Measurements from ENCODE around the gene GPATCH4. TPM values are rescaled to one million over a fixed set of nuclear protein-coding genes. Genes with fewer than 3 reads are reported as not detected.

The GPATCH4 gene
- total and polyA plus RNA-seq, 4 donors, result 7.6 to 23.6 (median 16.3) TPM

GRCh38 chr1:156600733-156601121, 552 bp downstream of the GPATCH4 start:
- peaks cover 3 to 24% (median 9%) of the 10 kb centered on the region in 4 donors for H3K36me3 ChIP-seq (ENCODE audit: control insufficient read depth in 4 of 4, insufficient read depth in 3 of 4, low read depth in 1 of 4, low read length in 3 of 4)
- TF ChIP-seq HNF4G (IDR thresholded peaks at IDR 0.05) (no peak), FOXA1 (IDR thresholded peaks at IDR 0.05) (no peak), JUND (IDR thresholded peaks at IDR 0.05) (no peak), MAX (IDR thresholded peaks at IDR 0.05) (no peak), HNF4A (conservative IDR thresholded peaks at IDR 0.05) (no peak), EGR1 (IDR thresholded peaks at IDR 0.05; ENCODE audit: low read depth in 2 of 2) (no peak), ZBTB33 (IDR thresholded peaks at IDR 0.05) (no peak), GABPA (IDR thresholded peaks at IDR 0.05 in 1 of 2, conservative IDR thresholded peaks at IDR 0.05 in 1 of 2) (no peak)
- TF ChIP-seq, protein P1, sequence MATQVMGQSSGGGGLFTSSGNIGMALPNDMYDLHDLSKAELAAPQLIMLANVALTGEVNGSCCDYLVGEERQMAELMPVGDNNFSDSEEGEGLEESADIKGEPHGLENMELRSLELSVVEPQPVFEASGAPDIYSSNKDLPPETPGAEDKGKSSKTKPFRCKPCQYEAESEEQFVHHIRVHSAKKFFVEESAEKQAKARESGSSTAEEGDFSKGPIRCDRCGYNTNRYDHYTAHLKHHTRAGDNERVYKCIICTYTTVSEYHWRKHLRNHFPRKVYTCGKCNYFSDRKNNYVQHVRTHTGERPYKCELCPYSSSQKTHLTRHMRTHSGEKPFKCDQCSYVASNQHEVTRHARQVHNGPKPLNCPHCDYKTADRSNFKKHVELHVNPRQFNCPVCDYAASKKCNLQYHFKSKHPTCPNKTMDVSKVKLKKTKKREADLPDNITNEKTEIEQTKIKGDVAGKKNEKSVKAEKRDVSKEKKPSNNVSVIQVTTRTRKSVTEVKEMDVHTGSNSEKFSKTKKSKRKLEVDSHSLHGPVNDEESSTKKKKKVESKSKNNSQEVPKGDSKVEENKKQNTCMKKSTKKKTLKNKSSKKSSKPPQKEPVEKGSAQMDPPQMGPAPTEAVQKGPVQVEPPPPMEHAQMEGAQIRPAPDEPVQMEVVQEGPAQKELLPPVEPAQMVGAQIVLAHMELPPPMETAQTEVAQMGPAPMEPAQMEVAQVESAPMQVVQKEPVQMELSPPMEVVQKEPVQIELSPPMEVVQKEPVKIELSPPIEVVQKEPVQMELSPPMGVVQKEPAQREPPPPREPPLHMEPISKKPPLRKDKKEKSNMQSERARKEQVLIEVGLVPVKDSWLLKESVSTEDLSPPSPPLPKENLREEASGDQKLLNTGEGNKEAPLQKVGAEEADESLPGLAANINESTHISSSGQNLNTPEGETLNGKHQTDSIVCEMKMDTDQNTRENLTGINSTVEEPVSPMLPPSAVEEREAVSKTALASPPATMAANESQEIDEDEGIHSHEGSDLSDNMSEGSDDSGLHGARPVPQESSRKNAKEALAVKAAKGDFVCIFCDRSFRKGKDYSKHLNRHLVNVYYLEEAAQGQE (IDR thresholded peaks at IDR 0.05), result no peak
- H3K9me3 ChIP-seq (ENCODE audit: control insufficient read depth in 4 of 4, low read length in 3 of 4), result no peaks in the 10 kb centered on the region
- H3K27me3 ChIP-seq (ENCODE audit: control insufficient read depth in 4 of 4, insufficient read depth in 4 of 4, low read length in 3 of 4), result no peaks in the 10 kb centered on the region
- H3K4me1 ChIP-seq (ENCODE audit: control insufficient read depth in 4 of 4, insufficient read depth in 4 of 4, low read length in 3 of 4), result peaks cover 5 to 16% (median 11%) of the 10 kb centered on the region in 4 donors
- H3K9ac ChIP-seq (ENCODE audit: low read depth in 1 of 2, low read length in 2 of 2), result peak overlapping the region; percentile 21 to 24
- peak overlapping the region; percentile 65 to 80 (median 79) for H3K4me3 ChIP-seq (ENCODE audit: low read depth in 1 of 3, low read length in 3 of 3)
- 3% methylated on average over 13 of the region's 13 CpGs for WGBS
- H3K27ac ChIP-seq (ENCODE audit: low read depth in 1 of 2, low read length in 2 of 2), result peak overlapping the region; percentile 42 to 54
- no peak for DNase-seq (ENCODE audit: low spot score)

DNA sequence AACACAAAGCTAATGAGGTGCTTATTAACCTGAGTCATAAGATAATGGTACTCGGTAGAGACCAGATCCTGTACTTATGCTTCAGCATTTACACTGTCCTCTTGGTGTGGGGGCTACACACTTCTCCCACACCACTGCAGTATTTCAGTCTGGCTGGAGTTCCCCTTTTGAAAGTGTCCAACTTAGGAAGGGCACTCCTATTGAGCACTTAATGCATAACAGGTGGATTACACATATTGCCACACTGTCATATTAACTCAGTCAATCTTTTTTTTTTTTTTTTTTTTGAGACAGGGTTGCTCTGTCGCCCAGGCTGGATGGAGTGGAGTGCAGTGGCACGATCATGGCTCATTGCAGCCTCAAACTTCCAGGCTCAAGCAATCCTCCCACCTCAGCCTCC, 1.5 kb downstream of the GPATCH4 start:
- no peak for DNase-seq (ENCODE audit: low spot score)
- TF ChIP-seq SP1 (IDR thresholded peaks at IDR 0.05), result no peak
- TF ChIP-seq, protein P1 (IDR thresholded peaks at IDR 0.05), result no peak
- no peak for TF ChIP-seq GABPA (IDR thresholded peaks at IDR 0.05 in 1 of 2, conservative IDR thresholded peaks at IDR 0.05 in 1 of 2)
- TF ChIP-seq FOXA2 (IDR thresholded peaks at IDR 0.05), result no peak
- no peak for TF ChIP-seq CTCF (IDR thresholded peaks at IDR 0.05; ENCODE audit: low read depth, low read length, missing input control)
- TF ChIP-seq ZBTB33 (IDR thresholded peaks at IDR 0.05), result no peak
- TF ChIP-seq HNF4G (IDR thresholded peaks at IDR 0.05), result no peak
- no peak for TF ChIP-seq EGR1 (IDR thresholded peaks at IDR 0.05; ENCODE audit: low read depth in 2 of 2)
- no peaks in the 10 kb centered on the region for H3K9me3 ChIP-seq (ENCODE audit: control insufficient read depth in 4 of 4, low read length in 3 of 4)
- no peak overlapping the region for H3K27ac ChIP-seq (ENCODE audit: low read depth in 1 of 2, low read length in 2 of 2)
- H3K36me3 ChIP-seq (ENCODE audit: control insufficient read depth in 4 of 4, insufficient read depth in 3 of 4, low read depth in 1 of 4, low read length in 3 of 4), result peaks cover 6 to 28% (median 13%) of the 10 kb centered on the region in 4 donors
- H3K4me3 ChIP-seq (ENCODE audit: low read depth in 1 of 3, low read length in 3 of 3), result no peak overlapping the region
- H3K27me3 ChIP-seq (ENCODE audit: control insufficient read depth in 4 of 4, insufficient read depth in 4 of 4, low read length in 3 of 4), result no peaks in the 10 kb centered on the region
- no peak overlapping the region for H3K9ac ChIP-seq (ENCODE audit: low read depth in 1 of 2, low read length in 2 of 2)
- 80% methylated on average over 3 of the region's 3 CpGs for WGBS
- H3K4me1 ChIP-seq (ENCODE audit: control insufficient read depth in 4 of 4, insufficient read depth in 4 of 4, low read length in 3 of 4), result peaks cover 5 to 16% (median 11%) of the 10 kb centered on the region in 4 donors

All from liver (tissue), 9 donors.